Activated CD4-positive, alpha-beta T cell treated with anti-CD3 and anti-CD28 coated beads, Interleukin-2, amount 50 U/mL, for 4 hours (primary cell): ENCODE data around the gene MSMP.
A peak's percentile ranks its signal among the peaks of the same experiment; 100 is the strongest.

Source experiments
- DNase-seq, 2 experiments: peaks; one replicate each; pipeline ENCODE4 v3.0.0-alpha.2; 2020

The MSMP gene

GRCh38 chr9:35771075-35771433, 17.0 kb upstream of the MSMP start:
- no peak for DNase-seq

DNA sequence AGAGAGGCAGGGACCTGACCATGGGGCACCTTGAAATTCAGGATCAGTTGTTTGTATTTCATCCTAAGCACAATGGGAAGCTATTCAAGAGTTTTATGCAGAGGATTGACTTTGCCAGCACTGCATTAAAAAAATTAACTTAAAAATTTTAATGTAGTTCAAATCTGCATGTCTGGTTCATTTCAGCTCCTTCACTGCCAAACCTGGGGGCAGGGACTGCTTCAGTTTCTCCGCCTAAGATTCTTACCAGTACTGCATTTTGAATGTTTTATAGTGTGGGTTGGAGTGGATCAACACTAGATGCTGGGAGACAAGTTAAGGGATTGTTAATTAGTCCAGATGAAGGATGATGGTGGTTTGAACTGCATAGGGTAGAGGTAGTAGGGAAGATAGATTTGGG, 15.7 kb upstream of the MSMP start:
- DNase-seq, result no peak

- no peak for DNase-seq
Measured at GRCh38 chr9:35767458-35767857, 13.4 kb upstream of the MSMP start.

DNA sequence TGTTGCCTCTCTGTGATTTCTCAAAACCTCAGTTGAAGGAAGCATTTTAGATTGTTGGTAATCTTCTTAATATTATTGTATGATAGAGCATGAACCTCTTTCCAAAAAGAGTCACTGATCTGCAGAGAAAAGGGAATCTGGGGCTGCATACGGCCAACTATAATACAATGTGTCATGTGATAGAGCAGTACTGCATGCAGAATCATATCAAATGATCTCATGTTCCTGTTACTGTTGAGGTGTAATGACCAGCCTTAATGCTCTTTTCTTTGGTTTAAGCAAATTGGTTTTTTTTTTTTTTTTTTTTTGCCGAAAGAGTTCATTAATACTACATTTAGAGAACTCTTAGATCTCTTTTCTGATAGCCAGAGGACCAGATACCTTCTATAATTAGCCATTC, 12.9 kb upstream of the MSMP start:
- DNase-seq, result no peak

DNA sequence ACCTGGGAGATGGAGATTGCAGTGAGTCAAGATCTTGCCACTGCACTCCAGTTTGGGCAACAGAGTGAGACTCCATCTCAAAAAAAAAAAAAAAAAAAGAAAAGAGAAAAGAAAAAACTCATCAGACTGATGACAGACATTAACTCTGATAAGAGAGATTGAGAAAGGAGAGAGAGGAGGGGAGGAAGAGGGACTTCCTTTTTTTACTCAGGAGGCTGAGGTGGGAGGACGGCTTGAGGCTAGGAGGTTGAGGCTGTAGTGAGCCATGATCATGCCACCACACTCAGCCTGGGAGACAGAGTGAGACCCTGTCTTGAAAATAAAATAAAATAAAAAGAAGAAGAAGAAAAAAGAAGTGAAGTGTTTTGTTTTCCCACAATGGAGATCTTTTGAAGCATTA, 9.7 kb upstream of the MSMP start:
- DNase-seq, result no peak

DNA sequence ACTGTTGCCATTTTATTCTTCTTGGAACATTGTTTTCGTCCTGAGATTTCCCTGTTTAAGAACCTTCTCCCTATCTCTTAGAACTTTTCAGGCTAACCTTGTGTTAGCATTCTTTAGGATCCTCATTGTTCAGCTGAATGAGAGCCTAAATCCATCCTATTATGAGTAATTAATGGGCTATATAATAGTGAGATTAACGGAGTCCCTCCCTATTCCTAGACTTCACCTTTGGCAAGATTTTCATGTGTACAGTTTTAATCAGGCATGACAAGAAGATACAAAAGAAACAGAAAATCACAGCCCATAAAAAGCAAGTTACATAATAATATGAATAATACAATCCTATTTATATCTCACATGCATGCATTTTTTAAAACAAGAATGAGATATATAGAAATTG, 9.1 kb upstream of the MSMP start:
- no peak for DNase-seq

GRCh38 chr9:35760651-35761050, 6.6 kb upstream of the MSMP start:
- DNase-seq, result no peak

- DNase-seq, result no peak
Measured at GRCh38 chr9:35759795-35760194, 5.7 kb upstream of the MSMP start.

DNA sequence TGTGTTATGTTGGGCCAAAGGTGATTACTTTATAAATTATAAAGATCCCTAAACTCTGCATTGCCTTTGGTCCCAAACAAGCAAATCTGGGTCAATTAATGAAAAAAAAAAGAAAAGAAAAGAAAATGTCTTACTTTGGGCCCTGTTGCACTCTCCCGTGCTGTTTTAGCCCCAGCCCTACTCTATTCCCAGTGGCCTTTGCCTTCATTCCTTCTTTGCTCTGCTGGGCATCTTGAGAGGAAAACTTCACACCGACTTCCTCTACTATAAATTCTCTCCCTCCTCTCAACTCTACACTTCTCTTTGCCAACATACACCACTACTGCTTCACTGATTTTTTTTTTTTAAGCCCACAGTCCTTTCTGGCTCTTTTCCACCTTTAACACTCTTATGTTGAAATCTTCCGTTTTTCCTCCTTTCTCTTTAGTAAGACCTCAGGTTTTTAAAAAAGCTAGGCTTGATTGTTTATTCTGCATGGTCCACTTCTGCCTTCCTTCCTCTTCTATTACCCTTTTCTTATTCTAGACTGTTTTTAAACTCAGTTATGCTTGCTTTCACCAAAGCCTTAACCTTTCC, 4.5 kb upstream of the MSMP start:
- no peak for DNase-seq

- no peak for DNase-seq
Measured at GRCh38 chr9:35757892-35758275, 3.8 kb upstream of the MSMP start.

DNA sequence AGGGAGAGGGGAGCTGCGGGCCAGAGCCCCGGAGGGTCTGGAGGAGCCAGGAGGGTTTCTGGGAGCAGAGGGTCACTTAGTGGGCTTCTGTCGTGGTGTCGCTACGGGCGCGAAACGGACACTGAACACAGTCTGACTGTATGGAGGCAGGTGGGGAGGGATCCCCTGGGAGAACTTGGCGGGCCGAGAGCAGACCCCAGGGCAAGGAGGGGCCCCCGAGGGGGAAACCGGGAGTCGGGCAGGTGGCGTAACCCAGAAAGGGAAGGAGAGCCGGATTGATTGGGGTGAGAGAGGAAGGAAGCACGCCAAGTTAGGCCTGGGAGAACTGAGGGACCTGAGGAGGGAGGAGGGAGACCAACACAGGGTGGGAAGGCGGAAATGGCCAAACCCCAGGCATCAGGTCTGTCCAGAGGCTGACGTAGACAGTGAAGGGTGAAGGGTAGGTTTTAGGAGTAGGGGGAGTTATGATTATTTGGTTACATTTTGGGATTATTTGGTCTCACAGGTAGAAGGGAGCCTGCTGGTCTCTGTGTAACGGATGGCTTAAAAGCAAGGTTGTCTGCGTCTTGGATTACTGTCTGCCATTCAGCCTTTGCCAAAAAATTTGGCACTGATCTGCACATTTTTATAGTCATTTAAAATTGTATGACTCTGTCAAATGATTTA, 3.3 kb upstream of the MSMP start:
- no peak for DNase-seq

- peak; percentile 74 to 76 for DNase-seq
Measured at GRCh38 chr9:35756275-35757225, 2.5 kb upstream of the MSMP start.

DNA sequence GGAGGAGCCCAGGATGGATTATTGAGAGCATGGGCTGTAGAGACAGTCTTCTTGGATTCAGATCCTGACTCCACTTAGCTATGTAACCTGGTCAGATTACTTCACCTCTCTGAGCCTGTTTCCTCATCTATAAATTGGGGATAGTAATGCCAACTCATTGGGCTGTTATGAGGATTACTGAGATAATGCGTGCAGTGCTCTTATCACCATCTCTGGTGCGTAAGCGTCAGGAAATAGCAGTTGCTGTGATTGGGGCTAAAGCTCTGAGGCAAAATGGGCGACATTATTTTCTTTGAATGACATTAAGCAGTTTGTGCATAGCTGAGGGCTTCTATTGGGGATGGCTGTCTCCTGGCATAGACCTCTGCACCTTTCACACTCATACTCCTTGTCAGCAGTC, 995 bp upstream of the MSMP start:
- no peak for DNase-seq

- no peak for DNase-seq
Measured at GRCh38 chr9:35753466-35753865, 610 bp downstream of the MSMP start.

DNA sequence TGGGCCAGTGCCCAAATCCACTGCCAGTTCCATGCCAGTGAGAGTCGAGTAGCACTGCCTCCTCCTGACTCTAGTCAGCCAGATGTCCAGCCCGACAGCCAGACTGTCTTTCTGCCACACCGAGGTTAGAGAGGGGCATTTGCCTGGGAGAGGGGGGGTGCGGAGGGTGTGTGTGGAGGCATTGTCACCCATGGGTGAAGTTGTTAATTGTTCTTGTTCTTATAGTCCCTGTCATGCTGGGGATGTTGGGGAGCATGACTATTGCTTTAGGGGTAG, 3.9 kb downstream of the MSMP start:
- no peak for DNase-seq

DNA sequence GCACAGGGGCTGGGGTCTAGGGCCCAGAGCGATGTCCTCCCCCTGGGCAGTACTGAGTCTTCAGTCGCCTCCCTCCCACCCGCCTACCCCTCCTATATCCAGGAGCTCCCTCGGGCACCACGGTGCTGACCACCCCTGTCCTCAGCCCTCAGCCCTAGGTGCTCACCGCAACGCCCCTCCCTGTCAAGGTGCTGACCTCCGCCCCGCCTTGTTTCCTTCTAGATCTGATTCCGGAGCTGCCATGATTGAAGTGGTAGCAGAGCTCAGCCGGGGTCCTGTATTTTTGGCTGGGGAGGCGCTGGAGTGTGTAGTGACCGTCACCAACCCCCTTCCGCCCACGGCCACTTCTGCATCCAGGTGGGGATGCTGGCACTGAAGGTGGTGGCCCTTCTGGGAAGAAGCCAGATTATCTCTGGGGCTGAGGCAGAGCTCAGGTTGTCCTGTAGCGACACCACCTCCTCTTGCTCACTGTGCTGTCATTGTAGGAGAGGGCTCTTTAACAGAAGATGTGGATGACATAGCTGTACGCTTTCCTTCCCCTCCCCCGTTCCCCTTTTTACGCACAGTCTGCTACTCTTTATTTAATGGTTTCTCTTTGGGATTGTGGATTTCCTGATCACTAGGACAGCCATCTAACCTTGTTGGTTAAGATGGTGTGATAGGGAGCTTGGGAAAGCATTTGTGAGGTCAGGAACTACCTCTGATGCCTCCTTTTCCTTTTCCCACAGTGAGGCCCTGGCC, 4.4 kb downstream of the MSMP start:
- DNase-seq, result peak; percentile 21 to 22

- peak; percentile 39 to 48 for DNase-seq
Measured at GRCh38 chr9:35748858-35749514, 5.1 kb downstream of the MSMP start, which contains the start of the genes GBA2 and RGP1. TSS of gene GBA2 (minus strand) at chr9:35749228. CDS start at chr9:35748704, 524 bp downstream. TSS of gene RGP1 (plus strand) at chr9:35749287. CDS start at chr9:35749756, 469 bp downstream.

DNA sequence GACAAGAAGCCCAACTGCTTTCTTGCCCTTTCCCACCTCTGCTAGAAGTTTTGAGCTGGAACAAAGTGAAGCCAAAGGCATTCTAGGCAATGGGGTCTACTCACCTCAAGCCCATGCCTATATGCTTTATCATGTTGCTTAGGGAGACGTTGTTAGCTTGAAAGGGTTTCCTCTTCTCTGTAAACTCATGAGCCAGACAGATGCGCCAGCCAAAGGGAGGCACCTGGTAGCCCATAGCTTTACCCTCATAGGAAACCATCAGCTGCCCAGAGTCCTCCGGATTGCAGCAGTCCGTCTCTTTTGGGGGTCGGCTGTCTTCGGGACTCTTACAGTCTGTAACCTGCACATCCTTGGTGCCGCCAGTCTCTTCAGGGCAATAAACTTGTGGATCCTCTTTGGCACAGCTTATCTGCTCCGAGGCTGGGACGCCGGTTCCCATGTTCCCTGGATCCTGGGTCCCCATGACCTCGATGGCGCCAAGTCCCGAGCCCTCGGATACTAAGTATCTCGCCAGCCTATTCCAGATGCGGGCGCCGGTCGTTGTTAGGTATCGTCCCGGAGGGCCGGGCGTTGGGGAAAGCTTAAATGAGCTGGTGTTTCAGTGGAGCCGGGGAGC, 5.7 kb downstream of the MSMP start:
- DNase-seq, result no peak

DNA sequence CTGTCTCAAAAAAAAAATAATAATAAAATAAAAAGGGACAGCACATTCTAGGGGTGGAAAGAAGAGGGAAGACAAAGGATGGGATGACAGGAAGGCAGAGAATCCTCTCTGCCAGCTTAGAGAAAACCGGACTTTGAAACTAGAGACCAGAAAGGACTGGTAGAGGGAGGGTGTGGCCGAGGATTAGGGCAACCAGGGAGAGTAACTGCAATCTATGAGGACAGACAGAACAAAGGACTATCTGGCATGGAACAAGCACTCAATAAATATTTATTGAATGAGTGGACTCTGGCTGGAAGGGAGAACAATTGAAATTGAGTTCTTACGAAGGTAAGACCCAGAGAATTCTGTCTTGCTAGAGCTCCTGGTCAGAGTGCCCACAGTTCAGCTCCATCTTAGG, 7.5 kb downstream of the MSMP start:
- DNase-seq, result no peak

GRCh38 chr9:35745569-35745968, 8.5 kb downstream of the MSMP start:
- no peak for DNase-seq

DNA sequence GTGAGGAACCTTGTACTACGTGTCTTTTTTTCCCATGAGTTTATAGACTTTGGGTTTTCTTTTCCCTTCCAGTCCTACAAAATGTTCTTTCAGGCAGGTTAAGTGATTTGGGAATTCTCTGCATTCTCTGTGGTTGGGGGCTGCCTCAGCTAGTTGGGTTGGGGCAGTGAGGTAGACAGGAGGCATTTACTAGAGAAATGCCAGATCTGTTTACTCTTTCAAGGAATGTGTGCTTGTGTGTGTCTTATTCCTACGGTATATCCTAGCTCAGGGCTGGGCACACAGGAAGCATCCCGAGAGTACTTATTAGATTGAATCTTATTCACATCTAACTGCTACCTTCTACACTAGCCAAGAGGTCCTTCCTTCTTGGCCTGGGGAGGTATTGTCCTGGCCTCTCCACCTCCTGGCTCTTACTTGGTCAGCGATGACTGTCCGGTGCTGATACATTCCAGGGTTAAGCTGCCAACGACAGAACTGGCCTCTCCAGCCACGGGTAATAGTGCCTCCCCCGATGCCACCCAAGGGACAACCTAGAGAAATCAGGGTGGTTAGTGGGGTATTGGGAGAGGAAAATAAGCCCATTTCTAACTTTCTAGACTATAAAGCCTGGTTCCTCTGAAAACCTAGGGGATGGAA, 10.1 kb downstream of the MSMP start:
- no peak for DNase-seq

- no peak for DNase-seq
Measured at GRCh38 chr9:35743452-35743851, 10.6 kb downstream of the MSMP start.
